ENCODE measurements around the gene IQSEC3. TPM values are rescaled to one million over a fixed set of nuclear protein-coding genes. Genes with fewer than 3 reads are reported as not detected.
"Not testable (repeated sequence)": the region's sequence is repeated elsewhere in the genome, so short reads cannot be mapped to it uniquely, and the experiment has no call there.

Gene IQSEC3
- total RNA-seq, 1 donor from 2014 or later = 8.8 TPM

DNA sequence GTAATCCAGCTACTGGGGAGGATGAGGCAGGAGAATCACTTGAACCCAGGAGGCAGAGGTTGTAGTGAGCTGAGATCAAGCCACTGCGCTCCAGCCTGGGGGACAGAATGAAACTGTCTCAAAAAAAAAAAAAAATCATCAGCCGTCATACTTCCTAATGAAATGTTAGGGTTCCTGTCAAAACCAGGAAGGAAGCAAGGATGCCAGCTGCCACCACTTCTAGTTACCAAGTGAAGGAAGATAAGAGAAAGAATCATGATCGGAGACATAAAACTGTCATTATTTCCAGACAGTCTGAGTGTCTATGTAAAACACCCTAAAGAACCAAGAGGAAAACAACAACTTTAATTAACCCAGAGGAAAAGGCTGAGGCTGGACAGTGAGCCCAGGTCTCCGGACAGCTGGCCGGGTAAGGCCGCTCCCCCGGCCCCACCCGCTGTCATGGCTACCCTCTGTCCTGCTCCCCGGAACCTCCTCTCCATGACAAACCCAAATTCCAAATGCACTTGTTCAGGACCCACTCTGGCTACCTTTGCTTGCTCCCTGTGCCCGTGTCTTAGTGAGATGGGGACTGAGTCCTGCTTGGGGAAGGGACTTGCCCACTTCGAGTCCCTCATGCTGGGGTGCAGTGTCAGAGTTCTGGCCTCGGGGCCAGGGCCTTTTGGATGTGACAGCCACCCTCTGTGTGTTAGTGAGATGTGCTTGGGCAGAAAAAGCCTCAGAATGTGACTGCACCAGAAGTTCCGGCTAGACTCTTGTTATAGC lies 118.4 kb downstream of the IQSEC3 start:
- peaks cover 30% of the 10 kb centered on the region for H3K27me3 Mint-ChIP-seq (ENCODE audit: low read depth)
- DNase-seq (ENCODE audit: low spot score in 2 of 2, unreplicated experiment in 2 of 2) = no peak
- TF ChIP-seq, protein P1, sequence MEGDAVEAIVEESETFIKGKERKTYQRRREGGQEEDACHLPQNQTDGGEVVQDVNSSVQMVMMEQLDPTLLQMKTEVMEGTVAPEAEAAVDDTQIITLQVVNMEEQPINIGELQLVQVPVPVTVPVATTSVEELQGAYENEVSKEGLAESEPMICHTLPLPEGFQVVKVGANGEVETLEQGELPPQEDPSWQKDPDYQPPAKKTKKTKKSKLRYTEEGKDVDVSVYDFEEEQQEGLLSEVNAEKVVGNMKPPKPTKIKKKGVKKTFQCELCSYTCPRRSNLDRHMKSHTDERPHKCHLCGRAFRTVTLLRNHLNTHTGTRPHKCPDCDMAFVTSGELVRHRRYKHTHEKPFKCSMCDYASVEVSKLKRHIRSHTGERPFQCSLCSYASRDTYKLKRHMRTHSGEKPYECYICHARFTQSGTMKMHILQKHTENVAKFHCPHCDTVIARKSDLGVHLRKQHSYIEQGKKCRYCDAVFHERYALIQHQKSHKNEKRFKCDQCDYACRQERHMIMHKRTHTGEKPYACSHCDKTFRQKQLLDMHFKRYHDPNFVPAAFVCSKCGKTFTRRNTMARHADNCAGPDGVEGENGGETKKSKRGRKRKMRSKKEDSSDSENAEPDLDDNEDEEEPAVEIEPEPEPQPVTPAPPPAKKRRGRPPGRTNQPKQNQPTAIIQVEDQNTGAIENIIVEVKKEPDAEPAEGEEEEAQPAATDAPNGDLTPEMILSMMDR (IDR thresholded peaks at IDR 0.05; ENCODE audit: unreplicated experiment) = no peak
- no peaks in the 10 kb centered on the region for H3K36me3 Mint-ChIP-seq
- peaks cover 3% of the 10 kb centered on the region for H3K4me1 Mint-ChIP-seq
- H3K9me3 Mint-ChIP-seq = no peaks in the 10 kb centered on the region
- H3K4me3 Mint-ChIP-seq = no peak overlapping the region
- no peak overlapping the region for H3K27ac Mint-ChIP-seq

DNA sequence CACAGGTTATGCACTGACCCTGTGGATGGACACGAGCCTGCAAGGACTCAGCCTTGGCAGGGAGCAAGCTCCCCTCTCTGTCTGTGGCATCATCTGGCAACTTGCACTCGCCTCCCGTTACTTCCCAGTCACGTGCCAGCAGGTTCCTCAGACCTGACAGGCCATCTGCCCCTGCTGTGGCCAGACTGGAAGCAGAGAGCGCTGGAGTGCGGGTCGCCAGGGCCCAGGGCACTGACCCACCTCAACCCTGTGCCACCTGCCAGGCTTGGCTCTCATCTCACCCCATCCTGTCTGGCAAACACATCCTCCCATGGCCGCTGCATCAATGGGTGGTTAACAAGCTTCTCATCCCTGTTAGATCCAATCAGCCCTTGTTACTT lies 119.0 kb downstream of the IQSEC3 start:
- H3K4me3 Mint-ChIP-seq = no peak overlapping the region
- no peak overlapping the region for H3K27ac Mint-ChIP-seq
- peaks cover 3% of the 10 kb centered on the region for H3K4me1 Mint-ChIP-seq
- H3K9me3 Mint-ChIP-seq = no peaks in the 10 kb centered on the region
- peaks cover 36% of the 10 kb centered on the region for H3K27me3 Mint-ChIP-seq (ENCODE audit: low read depth)
- TF ChIP-seq, protein P1 (IDR thresholded peaks at IDR 0.05; ENCODE audit: unreplicated experiment) = no peak
- no peak for DNase-seq (ENCODE audit: low spot score in 2 of 2, unreplicated experiment in 2 of 2)
- no peaks in the 10 kb centered on the region for H3K36me3 Mint-ChIP-seq

DNA sequence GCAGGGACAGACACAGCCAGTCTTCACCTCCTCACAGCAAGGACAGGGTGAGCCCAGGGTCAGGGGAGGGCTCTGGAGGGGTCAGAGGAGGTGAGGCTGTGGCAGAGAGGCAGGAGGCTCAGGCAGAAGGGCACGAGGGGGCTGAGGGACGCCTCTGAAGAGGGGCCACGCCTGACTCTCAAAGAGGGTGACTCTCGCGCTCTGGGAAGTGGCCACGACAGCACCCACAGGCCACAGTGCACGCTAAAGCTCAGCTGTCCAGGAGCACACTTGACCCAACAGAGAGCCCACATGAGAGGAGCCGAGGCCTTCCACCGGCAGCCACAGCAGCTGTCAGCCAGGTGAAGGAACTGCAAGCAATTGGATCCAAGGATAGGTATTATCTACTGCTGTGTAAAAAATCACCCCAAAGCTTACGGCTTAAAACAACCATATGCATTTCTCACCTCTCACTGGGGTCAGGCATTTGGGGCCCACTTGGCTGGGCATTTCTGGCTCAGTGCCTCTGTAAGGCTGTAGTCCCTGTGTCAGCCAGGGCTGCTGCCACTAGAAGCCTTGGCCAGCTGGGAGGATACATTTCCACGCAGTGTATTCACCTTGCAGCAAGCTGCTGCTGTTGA lies 119.5 kb downstream of the IQSEC3 start:
- TF ChIP-seq, protein P1 (IDR thresholded peaks at IDR 0.05; ENCODE audit: unreplicated experiment) = no peak
- no peaks in the 10 kb centered on the region for H3K36me3 Mint-ChIP-seq
- H3K9me3 Mint-ChIP-seq = no peaks in the 10 kb centered on the region
- H3K27me3 Mint-ChIP-seq (ENCODE audit: low read depth) = peaks cover 41% of the 10 kb centered on the region
- no peak overlapping the region for H3K27ac Mint-ChIP-seq
- H3K4me1 Mint-ChIP-seq = peaks cover 3% of the 10 kb centered on the region
- no peak for DNase-seq (ENCODE audit: low spot score in 2 of 2, unreplicated experiment in 2 of 2)
- H3K4me3 Mint-ChIP-seq = no peak overlapping the region

DNA sequence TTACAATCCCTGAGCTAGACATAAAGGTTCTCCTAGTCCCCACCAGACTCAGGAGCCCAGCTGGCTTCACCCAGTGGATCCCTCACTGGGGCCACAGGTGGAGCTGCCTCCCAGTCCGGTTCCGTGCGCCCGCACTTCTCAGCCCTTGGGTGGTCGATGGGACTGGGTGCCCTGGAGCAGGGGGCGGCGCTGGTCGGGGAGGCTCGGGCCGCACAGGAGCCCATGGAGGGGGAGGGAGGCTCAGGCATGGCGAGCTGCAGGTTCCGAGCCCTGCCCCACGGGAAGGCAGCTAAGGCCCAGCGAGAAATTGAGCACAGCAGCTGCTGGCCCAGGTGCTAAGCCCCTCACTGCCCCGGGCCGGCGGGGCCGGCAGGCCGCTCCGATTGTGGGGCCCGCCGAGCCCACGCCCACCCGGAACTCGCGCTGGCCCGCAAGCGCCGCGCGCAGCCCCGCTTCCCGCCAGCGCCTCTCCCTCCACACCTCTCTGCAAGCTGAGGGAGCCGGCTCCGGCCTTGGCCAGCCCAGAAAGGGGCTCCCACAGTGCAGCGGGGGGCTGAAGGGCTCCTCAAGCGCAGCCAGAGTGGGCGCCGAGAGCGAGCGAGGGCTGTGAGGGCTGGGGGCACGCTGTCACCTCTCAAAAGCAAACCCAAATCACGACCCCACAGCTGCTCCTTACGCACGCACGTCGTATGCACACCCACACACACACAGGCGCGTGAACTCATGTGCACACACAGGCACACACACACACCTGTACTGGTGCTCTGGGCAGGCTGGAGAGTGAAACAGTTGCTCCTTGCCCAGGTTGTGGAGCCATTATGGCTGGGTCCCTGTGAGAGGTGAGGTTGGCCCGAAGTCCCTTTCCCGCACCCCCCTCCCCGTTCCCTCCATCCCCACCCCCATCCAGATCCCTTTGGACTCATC lies 121.7 kb downstream of the IQSEC3 start:
- not testable (repeated sequence) for DNase-seq (ENCODE audit: low spot score in 2 of 2, unreplicated experiment in 2 of 2); H3K4me1 Mint-ChIP-seq; H3K27ac Mint-ChIP-seq; H3K9me3 Mint-ChIP-seq; H3K36me3 Mint-ChIP-seq
- H3K4me3 Mint-ChIP-seq = peak overlapping the region; percentile 86
- H3K27me3 Mint-ChIP-seq (ENCODE audit: low read depth) = peaks cover 60% of the 10 kb centered on the region

DNA sequence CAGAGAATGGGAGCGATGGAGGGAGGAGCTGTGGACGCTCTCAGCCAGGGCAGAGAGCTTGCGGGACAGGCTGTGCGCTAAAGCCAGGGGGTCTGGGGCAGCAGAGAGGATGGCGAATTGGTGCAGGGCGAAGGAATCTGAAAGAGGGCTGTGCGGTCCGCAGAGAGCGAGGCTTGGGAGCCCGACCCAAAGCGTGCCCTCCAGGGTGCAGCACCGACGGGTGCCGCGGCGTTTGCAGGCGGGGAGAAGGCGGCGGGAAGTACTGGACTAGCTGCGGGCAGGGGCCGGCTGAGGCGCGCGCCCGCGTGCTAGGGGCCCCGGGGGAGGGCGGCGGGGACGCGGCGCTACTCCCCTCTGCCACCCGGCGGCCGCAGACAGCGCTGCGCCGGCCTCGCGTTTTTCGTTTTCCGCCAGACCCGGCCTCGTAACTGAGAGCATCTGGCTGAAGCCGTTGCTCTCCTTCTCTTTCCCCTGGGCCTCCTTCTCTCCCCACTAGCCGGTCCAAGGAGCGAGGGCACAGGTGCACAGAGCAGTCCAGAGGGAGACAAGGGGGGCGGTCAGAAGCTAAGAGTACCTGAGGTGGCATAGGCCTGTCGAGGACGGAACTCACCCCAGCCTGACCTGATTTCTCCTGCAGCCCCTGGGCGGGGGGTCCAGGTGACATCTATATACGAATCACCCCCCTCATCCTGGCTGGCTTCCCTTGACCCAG lies 122.5 kb downstream of the IQSEC3 start:
- peaks cover 67% of the 10 kb centered on the region for H3K27me3 Mint-ChIP-seq (ENCODE audit: low read depth)
- peaks cover 3% of the 10 kb centered on the region for H3K4me1 Mint-ChIP-seq
- no peak overlapping the region for H3K27ac Mint-ChIP-seq
- no peaks in the 10 kb centered on the region for H3K9me3 Mint-ChIP-seq
- peak; percentile 62 to 83 for DNase-seq (ENCODE audit: low spot score in 2 of 2, unreplicated experiment in 2 of 2)
- TF ChIP-seq, protein P1 (IDR thresholded peaks at IDR 0.05; ENCODE audit: unreplicated experiment) = peak; percentile 74
- H3K36me3 Mint-ChIP-seq = no peaks in the 10 kb centered on the region
- H3K4me3 Mint-ChIP-seq = peak overlapping the region; percentile 86
